ENCODE data around the gene OSBP2.

DNA sequence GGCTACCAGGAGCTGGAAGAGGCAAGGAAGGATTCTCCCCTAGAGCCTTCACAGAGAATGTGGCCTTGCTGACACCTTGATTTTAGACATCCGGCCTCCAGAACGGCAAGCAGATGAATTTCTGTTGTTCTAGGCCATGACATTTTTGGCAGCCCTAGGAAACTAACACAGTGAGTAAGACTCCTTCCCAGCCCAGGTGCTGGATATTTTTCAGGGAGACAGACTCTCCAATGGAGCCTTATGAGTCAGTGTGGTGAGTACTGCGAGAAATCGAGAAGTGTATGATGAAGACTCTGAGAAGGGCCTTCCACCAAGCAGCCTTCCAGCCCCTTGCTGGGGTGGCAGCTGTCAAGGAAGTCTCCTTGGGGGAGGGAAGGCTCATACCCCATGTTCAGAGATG is 114.4 kb downstream of the OSBP2 start:
- no peak for TF ChIP-seq CTCF (IDR thresholded peaks at IDR 0.05)
- TF ChIP-seq POLR2A (IDR thresholded peaks at IDR 0.05): no peak
